Tibial nerve (tissue), 4 donors: Measurements from ENCODE around the gene ZFAND3.

Experiments used
- CTCF ChIP-seq, 5 experiments: fragments of 200-600 bp in 3 of 5; fragments of 450-650 bp in 2 of 5; sonication (generic) in 3 of 5; IDR thresholded peaks; one replicate each; pipeline ENCODE4 v1.5.1; 2016 to 2019; ENCODE audit warnings: antibody characterized with exemption in 5 of 5, mild to moderate bottlenecking in 3 of 5, moderate library complexity in 2 of 5
- EP300 ChIP-seq, 2 donors: sonication (generic); formaldehyde crosslinking; IDR thresholded peaks; one replicate each; pipeline ENCODE4 v1.6.1; 2017; ENCODE audit warnings: antibody characterized with exemption in 2 of 2, mild to moderate bottlenecking in 1 of 2

GRCh38 chr6:37840143-37840939 is 20.8 kb downstream of the ZFAND3 start:
- TF ChIP-seq CTCF (IDR thresholded peaks at IDR 0.05) (no peak), EP300 (IDR thresholded peaks at IDR 0.05) (no peak)
